SU-DHL-6 (cell line): ENCODE data around the gene HIGD2B.

Experiments
- CTCF ChIP-seq: fragments of 200-600 bp; sonication (generic); IDR thresholded peaks from one replicate; pipeline ENCODE4 v1.5.1; 2017; ENCODE audit warnings: antibody characterized with exemption, mild to moderate bottlenecking, low read length, moderate library complexity; ENCODE audit not compliant: insufficient read depth, poor library complexity, severe bottlenecking
- EZH2phosphoT487 ChIP-seq: fragments of 200-600 bp; sonication (generic), shearing (Covaris generic); conservative IDR thresholded peaks from 2 replicates; pipeline ENCODE4 v1.6.1; 2018; ENCODE audit warnings: mild to moderate bottlenecking, antibody characterized with exemption, low read length, moderate library complexity, mixed read lengths

DNA sequence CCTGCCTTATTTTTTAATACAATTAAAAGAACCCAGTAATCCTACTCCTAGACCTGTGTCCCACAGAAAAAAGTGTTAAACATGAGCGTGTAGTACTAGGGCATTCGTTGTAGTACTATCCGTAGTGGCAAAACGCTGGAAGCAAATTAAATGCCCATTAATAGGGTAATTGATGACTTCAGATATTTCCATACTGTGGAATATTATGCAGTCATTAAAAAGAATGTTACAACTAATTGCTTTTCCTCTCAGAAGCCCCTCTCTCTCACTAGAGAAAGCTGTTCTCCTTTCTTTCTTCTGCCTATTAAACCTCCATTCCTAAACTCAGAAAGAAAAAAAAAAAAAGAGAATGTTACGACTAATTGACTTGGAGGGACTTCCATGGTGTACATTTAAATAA, 2.7 kb upstream of the HIGD2B start:
- TF ChIP-seq CTCF (no peak), EZH2phosphoT487 (no peak)
